NCI-H187 (cell line): ENCODE measurements around the gene TUBB2B.
"Not testable (repeated sequence)": the region's sequence is repeated elsewhere in the genome, so short reads cannot be mapped to it uniquely, and the experiment has no call there.

Experiments
- DNase-seq, 2 experiments: peaks; one replicate each; lab custom pipeline; 2025; lab: John Stamatoyannopoulos, UW

The TUBB2B gene

DNA sequence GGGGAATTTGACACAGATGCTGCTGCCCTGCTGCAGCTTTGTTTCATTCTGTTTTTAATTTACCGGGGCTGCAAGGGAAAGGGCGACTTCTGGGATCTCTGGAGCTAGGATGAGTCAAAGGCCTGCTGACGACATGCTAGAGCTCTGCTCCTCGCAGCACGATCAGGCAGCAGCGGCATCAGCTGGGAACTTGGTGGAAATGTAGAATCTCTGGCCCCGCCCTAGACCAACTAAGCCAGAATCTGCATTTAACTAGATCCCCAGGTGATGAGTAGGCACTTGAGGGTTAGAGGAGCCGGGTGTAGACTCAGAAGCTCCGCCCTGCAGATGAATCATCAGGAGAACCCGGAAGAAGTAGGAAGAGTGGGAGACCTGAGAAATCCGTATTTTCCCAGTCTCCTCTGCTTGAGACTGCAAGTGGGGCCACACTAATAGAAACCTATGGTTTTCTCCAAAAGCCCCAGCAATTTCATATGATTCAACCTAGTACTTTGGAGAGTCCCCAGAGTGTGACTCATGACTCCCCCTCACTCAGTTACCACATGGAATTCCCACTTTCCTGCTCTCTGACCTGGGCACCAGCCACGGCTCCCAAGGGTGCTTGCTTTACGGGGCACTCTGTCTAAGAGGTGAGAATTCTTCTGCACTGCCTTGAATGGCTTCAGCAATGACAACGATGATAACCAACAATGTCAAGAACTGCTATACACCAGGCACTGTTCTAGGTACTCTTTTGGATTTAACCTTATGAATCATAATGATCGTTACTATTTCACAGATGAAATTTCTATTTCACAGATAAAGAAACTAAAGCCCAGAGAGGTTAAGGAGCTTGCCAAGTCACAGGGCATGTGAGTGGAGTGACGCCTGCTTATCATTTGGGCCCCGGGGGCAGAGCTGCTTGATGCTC is 18.1 kb downstream of the TUBB2B start:
- peak; percentile 80 to 95 for DNase-seq

DNA sequence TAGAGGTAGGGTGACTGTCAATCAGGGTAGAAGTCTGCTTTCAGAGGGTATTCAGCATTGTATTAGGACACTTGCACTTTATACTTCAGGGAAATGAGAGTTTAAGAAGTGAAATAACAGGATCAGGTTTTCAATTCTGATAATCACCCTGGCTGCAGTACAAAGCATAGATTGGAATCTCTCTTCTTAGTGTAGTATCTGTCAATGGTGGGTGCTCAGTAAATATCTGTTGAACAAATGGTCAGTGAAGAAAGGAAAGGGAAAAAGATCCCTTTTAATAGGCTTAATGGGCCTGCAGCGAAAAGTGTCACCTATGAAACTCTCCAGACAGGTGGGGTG is 18.7 kb downstream of the TUBB2B start:
- no peak for DNase-seq

DNA sequence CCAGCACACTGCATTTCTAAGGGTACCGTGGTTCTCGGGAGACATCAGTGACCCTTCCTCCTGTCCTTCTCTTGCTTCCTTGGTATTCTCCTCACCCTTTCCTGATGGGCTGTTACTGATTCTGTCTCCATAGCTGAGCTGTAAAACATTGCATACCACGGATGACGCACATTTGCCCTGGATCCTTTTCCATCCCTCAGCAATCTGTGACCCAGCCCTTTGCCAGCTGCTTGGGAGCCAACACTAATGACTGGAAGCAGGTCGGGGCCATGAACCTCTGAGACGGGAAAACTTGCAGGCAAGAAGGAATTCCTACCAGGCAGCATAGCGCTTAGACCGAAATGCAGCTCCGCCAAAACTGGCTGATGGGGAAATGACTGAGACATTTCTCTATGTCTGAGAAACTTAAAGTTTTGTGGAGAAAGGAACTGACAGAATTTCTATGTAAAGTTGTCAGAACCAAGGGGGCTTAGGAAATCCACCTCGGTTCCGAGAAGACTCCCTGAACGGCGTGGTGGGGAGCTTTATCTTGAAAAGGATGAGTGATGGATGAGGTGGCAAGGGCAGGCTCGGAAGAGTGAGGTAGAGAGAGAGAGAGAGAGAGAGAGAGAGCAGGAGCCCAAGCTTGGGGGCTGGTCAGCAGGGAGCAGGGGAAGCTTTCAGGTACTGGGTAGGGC is 19.2 kb downstream of the TUBB2B start:
- DNase-seq = no peak

DNA sequence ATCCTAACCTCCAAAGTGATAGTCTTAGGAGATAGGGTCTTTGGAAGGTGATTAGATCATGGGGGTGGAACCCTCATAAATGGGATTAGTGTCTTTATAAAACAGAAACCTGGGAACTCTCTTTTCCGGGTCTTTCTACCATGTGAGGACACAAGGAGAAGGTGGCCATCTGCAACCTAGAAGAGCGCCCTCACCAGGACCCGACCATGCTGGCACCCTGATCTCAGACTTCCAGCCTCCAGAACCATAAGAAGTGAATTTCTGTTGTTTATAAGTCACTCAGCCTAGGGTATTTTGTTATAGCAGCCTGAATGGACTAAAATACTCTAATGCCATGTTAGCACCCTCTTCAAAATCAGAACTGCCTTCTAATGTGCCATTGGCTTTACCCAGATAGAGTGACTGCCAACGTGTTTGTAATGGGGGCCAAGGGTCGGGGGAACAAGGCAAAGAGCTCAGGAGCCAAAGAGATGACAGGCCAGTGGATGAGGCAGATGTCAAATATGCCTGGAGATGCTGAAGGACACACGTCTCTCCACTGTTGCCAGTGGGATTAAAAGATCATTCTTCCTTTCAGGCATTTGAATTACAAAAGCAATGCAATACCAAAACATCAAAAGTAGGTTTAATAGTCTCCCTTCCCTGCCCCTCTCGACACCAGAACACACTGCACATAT is 21.0 kb downstream of the TUBB2B start:
- no peak for DNase-seq

DNA sequence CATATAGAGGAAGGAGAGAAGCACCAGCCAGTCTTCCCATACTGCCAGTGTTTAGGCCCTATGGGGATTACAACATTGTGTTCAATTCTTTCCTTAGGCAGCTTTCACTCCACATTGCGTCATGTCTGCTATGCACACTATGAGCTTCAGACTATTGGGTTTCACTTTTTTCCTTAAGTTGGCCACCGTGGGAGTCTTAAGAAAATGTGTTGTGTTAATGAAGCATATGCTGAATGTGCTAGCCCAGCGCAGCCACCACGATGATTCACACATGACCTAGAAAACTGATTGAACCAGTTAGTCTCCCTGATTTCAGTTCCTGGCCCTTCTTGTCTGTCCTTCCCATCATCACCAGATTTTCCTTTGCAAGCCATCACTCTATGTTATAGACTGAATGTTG is 21.5 kb downstream of the TUBB2B start:
- no peak for DNase-seq

DNA sequence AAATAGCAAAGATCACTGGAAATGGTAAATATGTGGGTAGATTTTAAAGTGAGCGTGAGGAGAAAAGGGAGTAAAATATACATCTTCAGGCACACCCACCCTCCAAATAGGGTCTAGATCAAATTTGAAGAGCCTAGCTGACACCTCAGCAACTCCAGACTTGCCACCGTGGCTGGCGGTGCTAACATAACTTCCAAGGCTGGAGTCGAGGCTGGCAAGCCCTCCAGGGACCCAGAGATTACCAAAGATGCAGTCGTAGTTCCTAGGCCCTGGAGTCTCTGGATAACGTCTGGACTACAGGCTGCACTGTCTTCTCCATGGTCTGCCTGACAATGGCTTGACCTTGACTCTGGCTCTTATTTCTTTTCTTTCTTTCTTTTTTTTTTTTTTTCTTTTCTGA is 22.5 kb downstream of the TUBB2B start:
- DNase-seq = no peak

DNA sequence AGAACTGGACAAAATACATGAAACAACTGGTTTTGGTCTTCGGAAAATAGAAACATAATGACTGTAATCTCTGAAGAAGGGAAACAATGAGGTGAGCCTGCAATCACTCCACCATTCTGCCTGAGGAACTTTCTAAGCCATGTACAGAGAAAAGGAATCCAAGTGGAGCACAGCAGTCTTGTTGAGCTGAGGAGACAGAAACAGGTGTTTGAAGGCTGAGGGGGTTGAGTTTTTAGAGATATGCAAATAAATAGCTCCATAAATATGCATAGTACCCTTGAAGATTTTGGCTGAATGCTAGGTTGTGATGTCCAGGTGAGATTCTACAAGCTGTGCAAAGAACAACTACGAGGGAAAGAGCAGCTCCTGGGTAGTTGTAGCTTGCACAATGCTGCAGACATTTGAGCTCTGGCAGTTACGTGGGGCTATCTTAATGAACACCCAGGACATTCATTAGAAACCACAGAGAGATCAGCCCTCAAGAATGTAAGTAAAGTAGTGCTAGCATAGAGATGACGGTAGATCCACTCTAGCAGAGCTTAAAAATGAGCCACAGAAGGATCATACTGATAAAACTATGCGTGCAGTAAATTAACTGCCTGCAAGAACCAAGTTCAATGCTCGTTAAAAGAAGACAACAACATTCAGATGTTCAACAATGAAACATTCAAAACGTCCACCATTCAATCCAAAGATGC is 24.3 kb downstream of the TUBB2B start:
- no peak for DNase-seq

DNA sequence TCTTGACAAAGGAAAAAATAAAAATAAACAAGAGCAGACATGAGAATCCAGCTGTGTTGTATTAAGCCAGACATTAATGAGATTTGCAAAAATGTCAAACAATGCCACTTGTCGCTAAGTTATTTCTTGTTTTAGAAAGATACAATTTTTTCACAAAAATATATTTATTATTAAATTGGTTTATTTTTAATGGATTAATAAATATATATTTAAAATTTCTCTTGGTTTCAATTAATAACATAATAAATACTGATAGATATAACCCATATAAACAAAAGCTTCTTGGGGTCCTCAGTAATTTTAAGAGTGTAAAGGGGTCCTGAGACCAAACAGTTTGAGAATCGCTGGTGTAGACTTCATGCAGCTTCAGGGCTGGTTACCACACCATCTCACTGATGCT is 26.1 kb downstream of the TUBB2B start:
- no peak for DNase-seq

DNA sequence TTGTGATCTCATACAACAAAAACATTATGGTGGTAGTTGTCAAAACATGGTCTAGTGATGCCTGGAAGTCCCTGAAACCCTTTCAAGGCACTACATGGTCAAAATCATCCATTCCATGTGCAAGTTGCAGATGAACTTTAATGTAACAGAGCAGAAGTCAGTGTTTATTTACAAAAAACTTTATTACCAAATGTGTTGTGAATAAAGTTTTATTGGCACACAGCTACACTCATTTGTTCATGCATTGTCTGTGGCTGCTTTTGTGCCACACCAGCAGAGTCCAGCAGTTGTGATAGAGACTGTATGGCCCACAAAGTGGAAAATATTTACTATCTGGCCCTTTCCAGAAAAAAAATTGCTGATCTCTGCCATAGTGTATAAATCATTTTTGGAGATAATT is 26.8 kb downstream of the TUBB2B start:
- DNase-seq = no peak

DNA sequence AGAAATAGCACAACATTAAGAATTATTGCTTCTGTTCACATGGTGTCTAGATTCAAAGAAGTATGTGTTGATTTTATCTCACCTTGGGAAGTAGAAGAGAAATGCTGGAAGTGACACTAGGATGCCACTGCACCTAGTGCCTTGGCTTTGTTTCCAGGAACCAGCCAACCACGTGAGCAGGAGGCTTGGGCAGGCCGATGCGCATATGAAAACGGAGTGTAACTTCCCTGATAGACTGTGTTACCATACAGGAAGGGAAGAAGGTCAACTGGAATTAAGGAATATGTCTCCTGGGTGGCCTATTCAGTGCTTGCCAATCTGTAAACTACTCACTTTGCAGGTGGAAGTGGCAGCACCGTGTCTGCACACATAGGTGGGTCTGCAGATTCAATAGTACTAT is 28.1 kb downstream of the TUBB2B start:
- no peak for DNase-seq

DNA sequence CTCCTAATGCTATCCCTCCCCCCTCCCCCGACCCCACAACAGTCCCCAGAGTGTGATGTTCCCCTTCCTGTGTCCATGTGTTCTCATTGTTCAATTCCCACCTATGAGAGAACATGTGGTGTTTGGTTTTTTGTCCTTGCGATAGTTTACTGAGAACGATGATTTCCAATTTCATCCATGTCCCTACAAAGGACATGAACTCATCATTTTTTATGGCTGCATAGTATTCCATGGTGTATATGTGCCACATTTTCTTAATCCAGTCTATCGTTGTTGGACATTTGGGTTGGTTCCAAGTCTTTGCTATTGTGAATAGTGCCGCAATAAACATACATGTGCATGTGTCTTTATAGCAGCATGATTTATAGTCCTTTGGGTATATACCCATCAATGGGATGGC is 29.7 kb downstream of the TUBB2B start:
- DNase-seq = not testable (repeated sequence)

DNA sequence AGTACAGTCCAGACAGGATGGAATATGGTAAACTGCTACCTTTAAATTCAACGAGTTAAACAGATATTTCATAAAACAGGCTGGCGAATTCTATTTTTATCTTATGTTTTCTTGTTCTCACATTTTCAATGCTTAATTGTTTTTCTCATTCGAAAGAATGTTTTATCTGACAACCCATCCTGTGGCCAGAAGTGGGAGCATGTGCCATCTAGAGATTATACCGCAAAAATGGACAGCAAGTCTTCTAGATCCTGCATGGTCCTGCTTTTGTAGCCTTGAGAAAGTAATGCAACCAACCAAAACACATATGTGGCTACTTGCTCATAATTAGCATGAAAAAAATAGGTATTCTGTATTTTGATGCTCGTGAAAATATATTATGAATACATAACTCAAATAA is 30.7 kb downstream of the TUBB2B start:
- DNase-seq = no peak

DNA sequence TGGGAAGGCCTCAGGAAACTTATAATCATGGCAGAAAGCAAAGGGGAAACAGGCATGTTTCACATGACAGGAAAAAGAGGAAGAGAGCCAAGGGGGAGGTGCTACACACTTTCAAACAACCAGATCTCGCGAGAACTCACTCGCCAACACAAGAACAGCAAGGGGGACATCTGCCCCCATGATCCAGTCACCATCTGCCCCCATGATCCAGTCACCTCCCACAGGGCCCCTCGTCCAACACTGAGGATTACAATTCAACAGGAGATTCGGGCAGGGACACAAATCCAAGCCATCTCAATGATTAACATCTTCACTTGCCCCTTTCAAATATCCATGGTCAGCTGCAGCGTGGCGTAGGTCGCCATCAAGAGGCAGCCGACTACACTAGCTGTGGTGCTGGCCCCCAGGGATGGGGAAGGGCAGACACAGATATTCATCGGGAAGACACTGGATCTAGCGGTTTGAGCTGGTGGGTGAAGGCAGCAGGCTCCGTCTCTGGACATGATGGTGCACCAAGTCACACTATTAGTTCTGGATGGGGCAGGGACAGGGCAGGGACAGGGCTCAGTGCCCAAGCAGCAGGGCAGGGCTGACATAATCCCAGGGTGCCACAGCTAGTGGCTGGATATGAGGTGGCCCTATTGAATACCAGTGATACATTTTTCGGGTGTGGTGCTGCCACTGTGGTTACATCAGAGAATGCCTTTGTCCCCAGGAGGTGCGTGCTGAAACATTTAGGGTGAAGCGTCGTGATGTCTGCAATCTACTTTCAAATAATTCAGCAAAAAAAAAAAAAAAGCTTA is 31.6 kb downstream of the TUBB2B start:
- no peak for DNase-seq

DNA sequence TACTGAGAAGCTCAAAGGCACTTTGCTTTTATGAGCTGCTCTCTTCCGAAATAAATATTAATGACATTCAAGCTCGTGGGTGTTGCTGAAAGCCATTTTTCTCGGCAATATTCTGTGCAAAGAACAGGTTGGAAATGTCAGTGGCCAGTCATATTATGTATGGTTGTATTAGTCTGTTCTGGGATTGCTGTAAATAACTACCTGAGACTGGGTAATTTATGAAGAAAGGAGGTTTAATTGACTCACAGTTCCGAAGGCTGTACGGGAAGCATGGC is 32.1 kb downstream of the TUBB2B start:
- no peak for DNase-seq

DNA sequence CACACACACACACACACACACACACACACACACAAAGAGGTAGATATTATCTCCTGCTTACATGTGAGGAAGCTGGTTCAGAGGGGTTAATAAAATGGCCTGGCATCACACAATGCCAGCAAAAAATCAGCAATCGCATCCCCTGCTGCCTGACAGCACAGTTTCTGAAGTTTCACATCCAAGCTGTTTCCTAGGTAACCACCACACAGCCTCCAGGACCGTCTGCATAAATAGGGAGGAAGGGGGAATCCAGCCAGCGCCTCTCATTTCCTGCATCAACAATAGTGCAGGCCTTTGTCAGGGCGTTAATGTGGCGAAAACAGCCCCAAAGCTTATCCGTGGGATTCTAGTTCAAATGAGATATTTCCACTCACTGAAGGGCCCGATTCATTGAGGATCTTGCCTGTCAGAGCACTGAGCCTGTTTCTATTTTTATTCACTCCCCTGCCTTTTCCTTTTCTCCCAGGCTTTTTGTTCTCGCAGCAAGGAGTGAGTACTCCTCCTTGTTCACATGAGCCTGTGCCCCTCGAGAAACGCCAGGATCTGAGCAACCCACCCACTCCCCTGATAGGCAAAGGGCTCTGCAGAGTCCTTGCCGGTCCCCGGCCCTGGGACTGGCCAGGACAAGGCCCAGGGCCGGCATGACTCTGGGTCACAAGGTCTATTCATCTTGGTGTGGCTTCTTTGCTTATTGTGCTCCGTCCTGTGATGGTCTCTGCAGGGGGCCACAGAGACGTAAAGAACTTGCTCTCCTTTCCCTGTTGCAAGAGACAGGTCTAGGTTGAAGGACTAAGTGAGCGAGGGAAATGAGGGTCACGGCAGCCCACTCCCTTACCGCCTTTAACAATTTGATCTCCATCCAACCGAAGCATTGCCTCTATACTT is 32.7 kb downstream of the TUBB2B start:
- no peak for DNase-seq

DNA sequence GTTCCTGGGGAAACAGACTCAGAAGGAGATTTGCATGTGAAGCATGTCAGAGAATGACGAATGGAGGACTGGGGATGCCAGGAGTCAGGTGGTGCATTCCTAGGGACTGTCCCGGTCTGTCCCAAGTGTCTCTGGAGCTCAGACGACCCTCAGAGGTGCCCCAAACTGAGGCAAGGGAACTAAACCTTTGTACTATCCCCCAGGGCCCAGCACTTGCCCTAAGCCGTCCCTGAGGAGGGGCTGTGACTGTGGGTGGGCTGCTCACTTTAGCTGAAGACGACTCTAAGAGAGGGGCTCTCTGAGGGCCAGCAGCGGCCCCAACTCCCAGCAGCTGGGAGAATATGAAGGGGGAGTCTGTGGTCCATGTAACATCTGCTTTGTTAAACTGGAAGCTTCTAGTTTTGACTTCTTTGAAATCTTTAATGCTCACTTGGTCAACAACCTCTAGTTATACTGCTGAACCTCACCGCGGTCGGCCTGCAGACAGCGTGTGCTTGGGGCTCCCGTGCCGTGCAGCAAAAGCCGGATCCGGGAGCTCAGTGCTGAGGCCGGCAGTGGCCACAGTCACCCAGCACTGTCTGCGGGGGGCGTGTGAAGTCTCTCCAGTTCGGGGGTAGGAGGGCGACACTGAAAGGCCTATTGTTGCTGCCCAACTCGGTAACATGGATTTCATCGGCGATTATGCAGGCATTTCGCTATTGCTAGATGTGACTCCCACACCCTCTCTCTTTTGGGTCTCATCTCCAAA is 34.2 kb downstream of the TUBB2B start:
- no peak for DNase-seq

DNA sequence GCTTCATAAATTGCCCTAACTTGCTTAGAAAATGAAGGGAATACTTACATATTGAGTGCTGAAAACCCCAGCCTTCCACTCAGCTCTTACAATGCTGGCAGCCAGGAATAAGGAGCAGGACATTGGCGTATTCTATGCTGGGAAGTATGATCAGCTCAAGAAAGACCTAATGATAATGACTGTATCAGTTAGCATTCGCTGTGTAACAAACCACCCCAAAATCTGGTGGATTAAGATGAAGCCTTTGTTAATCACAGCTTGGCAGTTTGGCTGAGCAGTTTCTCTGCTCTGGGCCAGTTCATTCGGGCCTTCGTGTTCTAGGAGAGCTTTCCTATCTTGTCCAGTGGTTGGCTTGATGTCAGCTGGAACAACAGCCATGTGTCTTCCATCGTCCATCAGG is 36.7 kb downstream of the TUBB2B start:
- DNase-seq = no peak

DNA sequence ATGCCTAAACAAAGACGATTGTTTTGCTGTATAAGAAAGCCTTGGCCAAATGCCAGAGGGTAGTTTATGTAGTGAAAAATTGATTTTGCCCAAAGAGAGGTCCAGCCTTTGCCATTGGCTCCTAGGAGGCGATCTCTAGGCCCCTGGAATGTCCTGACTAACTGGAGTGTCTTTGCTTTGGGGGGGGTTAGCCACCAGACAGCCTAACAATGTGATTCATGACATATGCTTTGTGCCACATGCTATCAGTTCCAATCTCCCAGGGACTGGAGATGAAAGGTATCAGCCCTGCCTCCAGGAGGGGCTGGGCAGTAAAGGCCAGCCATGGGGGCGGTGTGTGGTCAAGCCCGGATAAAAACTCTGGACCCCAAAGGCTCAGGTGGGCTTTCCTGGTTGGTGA is 37.4 kb downstream of the TUBB2B start:
- DNase-seq = no peak

DNA sequence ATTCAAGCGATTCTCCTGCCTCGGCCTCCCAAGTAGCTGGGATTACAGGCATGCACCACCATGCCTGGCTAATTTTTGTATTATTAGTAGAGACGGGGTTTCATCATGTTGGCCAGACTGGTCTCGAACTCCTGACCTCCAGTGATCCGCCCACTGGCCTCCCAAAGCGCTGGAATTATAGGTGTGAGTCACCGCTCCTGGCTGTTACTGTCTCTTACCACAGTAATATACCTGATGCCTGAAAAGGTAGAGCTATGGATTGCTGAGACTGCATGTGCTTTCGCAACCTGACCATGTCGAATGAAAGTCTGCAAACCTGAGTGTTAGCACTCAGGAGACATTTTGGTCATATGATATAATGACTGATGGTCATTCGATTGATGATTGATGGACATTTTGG is 38.3 kb downstream of the TUBB2B start:
- DNase-seq = not testable (repeated sequence)

DNA sequence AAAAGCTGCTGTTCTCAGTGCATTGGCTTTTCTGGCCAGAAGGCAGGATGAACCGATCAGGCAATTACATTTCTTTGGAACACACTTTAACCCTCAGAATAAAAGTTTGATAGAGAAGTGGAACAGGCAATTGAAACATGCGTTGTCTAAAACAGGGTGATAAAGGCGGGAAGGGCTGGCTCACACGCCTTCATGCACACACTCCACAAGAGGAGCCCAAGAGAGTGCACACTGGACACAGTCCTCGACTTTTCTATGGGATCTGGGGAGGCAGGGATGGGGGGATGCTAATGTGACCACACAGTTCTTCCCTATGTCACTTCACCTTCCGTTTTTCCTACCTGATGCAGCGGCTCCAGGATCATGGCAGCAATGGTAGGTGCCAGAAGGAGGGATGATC is 39.2 kb downstream of the TUBB2B start:
- no peak for DNase-seq
